Caki2 (cell line): ENCODE data around the gene VPS26C. TPM values are rescaled to one million over a fixed set of nuclear protein-coding genes. Genes with fewer than 3 reads are reported as not detected.

ENCODE experiments used
- DNase-seq: peaks from one replicate; pipeline ENCODE4 v3.0.0-alpha.2; 2015; ENCODE audit warnings: low read depth
- in situ Hi-C: cut with HindIII; loops from 2 replicates; pipeline ENCODE4 v1.10.0; 2016; ENCODE audit warnings: low sequenced_read_pairs, low pct_unique_long_range_greater_than_20kb, mixed read lengths
- total RNA-seq: library from RNA; depleted of rRNA; stranded (reverse); fragments of >200 nt; shearing (Covaris generic); gene quantifications from 2 replicates; pipeline ENCODE4 v1.2.3, GENCODE V29; 2014; ENCODE audit warnings: low replicate concordance; rRNA removed

VPS26C gene
- total RNA-seq, 1 experiment from 2014 or later, result 71.3 TPM

DNA sequence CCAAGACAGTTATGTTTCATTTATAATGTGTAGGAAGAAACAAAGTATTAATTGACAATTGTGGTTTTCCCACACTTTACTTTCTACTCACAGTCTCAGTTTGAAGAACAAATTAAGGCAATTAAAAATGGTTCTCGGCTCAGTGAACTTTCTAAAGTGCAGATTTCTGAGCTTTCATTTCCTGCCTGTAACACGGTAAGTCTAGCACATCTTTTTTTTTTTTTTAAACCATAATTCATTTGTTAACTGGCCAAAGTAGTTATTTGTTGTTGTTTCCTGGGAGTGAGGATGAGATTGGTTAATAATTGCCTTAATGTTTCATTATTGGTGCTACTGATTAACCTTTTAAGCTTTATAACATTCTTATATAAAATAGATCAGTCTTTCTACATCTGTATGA, 75.1 kb downstream of the VPS26C start:
- in situ Hi-C loops, result no loop called here
- peak; percentile 59 for DNase-seq

DNA sequence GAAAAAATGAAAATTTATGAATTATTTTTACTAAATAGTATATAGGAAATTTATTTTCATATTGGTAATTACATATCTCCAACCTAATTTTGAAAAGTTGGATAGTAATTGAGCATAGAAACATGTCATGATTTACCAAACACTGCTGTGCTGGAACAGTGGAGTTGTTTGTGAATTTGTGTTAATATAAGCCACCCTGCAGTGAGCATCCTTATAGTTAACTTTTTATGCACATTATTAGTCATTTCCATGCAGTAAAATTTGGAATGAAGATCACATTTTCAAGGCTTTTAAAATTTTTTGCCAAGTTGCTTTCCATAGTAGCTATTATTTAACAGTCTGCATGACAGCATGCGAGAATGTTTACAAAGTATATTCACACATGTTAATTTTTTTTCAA, 78.3 kb downstream of the VPS26C start:
- in situ Hi-C loops, result no loop called here

DNA sequence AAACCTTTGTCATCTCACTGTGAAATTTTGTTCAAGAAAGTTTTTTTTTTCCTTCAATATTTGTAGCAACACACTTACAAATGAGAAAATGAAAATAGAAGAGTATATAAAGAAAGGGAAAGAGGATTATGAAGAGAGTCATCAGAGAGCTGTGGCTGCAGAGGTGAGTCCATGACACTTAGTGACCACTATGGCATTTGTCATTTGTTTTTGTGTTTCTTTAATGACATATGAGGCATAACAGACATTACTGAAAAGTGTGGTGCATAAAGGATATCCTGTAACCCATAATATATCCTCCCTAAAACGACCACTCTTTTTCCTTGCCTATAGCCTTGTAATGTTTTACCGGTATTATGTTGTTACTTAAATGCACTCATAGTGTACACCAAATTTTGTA, 80.2 kb downstream of the VPS26C start:
- in situ Hi-C loops, result no loop called here

More for the DNA sequence above, 78.3 kb downstream of the VPS26C start:
- no peak for DNase-seq

DNA sequence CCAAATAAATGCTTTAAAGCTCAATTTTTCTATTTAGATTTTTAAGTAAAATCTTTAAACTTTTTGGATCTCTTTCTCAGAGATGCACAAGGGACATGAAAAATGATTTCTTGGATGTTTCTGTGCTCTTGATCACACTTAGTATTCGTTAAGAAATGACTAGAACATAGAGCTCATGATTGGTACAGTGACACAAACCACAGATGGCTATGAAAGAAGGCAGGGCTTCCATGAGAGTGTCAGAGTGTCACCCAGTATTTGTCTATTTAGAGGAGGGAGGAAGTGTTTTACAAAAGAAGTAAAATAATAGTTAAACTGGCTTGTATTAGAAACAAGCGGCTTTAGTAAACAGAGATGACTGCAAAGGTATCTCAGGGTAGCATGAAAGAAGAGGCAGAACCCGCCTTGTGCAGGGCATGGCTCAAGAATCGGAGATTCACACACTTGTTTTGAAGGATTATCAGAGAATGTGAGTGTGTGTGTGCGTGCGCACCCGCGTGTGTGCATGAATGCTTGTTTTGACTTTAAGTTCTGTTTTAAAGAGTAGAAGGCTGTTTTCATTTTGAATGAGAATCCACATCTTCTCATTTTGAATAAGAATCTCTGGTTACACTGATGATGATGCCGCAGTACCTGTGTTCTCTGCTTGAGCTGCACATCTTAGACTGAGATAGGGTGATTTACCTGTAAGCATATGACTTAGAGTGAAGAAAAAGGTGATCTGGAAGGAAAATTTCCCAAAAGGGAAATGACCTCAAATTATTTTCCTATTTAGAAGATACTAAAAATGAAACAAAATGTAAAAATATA, 82.1 kb downstream of the VPS26C start:
- in situ Hi-C loops, result no loop called here
- no peak for DNase-seq

More for the DNA sequence above, 80.2 kb downstream of the VPS26C start:
- DNase-seq, result no peak

DNA sequence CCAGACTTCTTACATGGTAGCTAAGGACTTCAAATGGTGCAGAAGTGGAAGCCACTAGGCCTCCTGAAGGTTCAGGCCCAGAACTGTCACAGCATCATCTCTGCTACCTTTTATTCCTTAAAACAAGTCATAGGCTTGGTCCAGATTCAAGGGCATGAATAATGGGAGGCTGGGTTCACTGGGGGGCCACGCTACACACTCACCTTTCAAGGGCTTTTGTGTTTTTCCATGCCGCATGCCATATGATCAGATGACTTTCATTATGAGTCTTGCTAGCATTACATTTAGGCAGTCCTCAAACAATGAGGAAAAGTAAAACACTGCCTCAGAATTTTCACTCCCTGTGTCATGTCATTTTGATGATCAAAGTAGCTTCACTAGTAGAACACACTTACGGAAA, 83.4 kb downstream of the VPS26C start:
- in situ Hi-C loops, result no loop called here
- no peak for DNase-seq

DNA sequence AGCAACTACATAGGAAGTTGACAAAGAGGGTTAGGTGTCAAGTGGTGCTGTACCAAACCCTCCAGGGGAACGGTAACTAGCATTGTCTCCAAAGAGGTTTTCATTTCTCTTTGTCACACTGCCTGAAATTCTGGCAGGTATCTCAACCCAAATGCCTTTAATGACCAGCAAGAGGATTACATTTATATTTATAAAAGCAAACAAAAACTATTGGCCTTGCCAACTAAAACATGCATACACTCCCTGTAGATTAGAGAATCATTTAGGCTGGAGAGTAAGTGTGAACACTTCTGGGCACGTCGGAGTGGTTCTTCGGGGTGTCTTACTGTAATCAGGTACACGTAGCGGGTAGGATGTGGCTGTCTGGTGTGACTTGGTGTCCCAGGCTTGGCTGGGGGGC, 84.9 kb downstream of the VPS26C start:
- in situ Hi-C loops, result no loop called here

DNA sequence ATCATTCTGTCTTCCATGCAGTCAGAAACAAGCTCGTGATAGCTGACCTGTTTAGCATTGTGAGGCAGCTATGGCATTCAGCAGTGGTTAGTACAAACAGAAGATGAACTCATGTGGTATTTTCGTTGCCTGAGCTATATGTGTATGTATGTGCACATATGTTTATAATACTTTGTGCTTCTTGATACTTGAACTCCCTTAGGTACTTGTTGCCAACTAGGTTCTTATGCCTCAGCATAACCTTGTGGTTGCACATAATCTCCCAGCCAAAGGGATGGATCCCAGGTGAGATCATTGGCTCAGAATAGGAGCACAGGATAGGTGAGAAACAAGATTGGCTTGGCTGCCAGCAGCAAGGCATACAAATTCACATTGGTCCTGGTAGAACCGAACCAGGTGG, 86.1 kb downstream of the VPS26C start:
- DNase-seq, result no peak
- in situ Hi-C loops, result no loop called here

More for the DNA sequence above, 84.9 kb downstream of the VPS26C start:
- DNase-seq, result no peak

DNA sequence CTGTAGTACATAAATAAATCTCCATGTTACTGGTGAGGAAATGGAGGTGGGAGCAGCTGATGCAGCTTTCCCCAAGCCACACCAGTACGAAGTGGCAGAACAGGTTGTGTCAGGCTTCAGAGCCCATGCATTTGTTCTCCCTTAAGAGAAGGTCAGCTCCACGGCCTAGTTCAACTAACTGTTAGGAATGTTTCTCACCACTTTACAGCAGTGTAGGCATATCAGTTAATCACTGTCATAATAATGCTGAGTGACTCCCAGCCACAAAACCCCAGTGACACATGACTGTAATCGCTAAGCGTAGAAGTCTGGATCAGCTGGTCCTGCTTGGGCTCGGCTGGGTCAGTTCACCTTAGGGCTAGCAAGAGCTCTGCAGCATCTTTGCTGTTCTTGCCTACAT, 90.4 kb downstream of the VPS26C start:
- in situ Hi-C loops, result no loop called here
- DNase-seq, result peak; percentile 60

Other genes with a start within 250 kb of the VPS26C start
- 78.5 and 83.9 TPM in 2 replicates for gene PIGP, start 194.3 kb downstream of the VPS26C start, total RNA-seq
- 46.5 and 100 TPM in 2 replicates for gene TTC3, start 194.1 kb downstream of the VPS26C start, total RNA-seq
- 20.3 and 43.5 TPM in 2 replicates for gene DYRK1A, start 99.4 kb upstream of the VPS26C start, total RNA-seq